H9 (cell line): ENCODE measurements around the gene RBL1. TPM values are rescaled to one million over a fixed set of nuclear protein-coding genes. Genes with fewer than 3 reads are reported as not detected.
"Not testable (repeated sequence)": the region's sequence is repeated elsewhere in the genome, so short reads cannot be mapped to it uniquely, and the experiment has no call there.

Source experiments
- DNase-seq: peaks from one replicate; pipeline ENCODE4 v3.0.0-alpha.2; 2017
- H2AFZ ChIP-seq: one replicate; pipeline ENCODE4 v1.6.1; 2013; ENCODE audit warnings: mild to moderate bottlenecking, low read length, control low read depth, moderate library complexity
- H2AK5ac ChIP-seq: 2 replicates; pipeline ENCODE4 v1.6.1; 2013; ENCODE audit warnings: low read length, control low read depth, mixed read lengths; ENCODE audit not compliant: insufficient read length
- H2BK120ac ChIP-seq: one replicate; pipeline ENCODE4 v1.6.1; 2013; ENCODE audit warnings: low read depth, mild to moderate bottlenecking, low read length, control low read depth, inconsistent platforms; ENCODE audit not compliant: poor library complexity, severe bottlenecking
- H2BK12ac ChIP-seq: 2 replicates; pipeline ENCODE4 v1.6.1; 2013; ENCODE audit warnings: low read length, control low read depth, mixed read lengths, low read depth; ENCODE audit not compliant: insufficient read length
- H2BK15ac ChIP-seq: 2 replicates; pipeline ENCODE4 v1.6.1; 2013; ENCODE audit warnings: low read depth, low read length, control low read depth
- H2BK20ac ChIP-seq: one replicate; pipeline ENCODE4 v1.6.1; 2013; ENCODE audit warnings: low read depth, mild to moderate bottlenecking, low read length, control low read depth, inconsistent platforms; ENCODE audit not compliant: poor library complexity, severe bottlenecking
- H2BK5ac ChIP-seq: 2 replicates; pipeline ENCODE4 v1.6.1; 2013; ENCODE audit warnings: low read length, control low read depth, mixed read lengths; ENCODE audit not compliant: insufficient read length
- H3K14ac ChIP-seq: 2 replicates; pipeline ENCODE4 v1.6.1; 2013; ENCODE audit warnings: low read length, control low read depth; ENCODE audit not compliant: insufficient read depth
- H3K18ac ChIP-seq: 2 replicates; pipeline ENCODE4 v1.6.1; 2013; ENCODE audit warnings: low read depth, mild to moderate bottlenecking, mixed read lengths, low read length, control low read depth; ENCODE audit not compliant: insufficient read length
- H3K23ac ChIP-seq: 2 replicates; pipeline ENCODE4 v1.6.1; 2013; ENCODE audit warnings: low read length, control low read depth, mixed read lengths, low read depth; ENCODE audit not compliant: insufficient read length
- H3K23me2 ChIP-seq: 2 replicates; pipeline ENCODE4 v1.6.1; 2013; ENCODE audit warnings: low read depth, mild to moderate bottlenecking, mixed read lengths, low read length, control low read depth; ENCODE audit not compliant: insufficient read length, poor library complexity, severe bottlenecking
- H3K27ac ChIP-seq: 2 replicates; pipeline ENCODE4 v1.5.1; 2013; ENCODE audit warnings: low read length, control low read depth, mixed read lengths, low read depth; ENCODE audit not compliant: insufficient read length
- H3K27me3 ChIP-seq: 2 replicates; pipeline ENCODE4 v1.6.1; 2013; ENCODE audit warnings: low read length, control low read depth, inconsistent platforms; ENCODE audit not compliant: insufficient read depth
- H3K4ac ChIP-seq: 2 replicates; pipeline ENCODE4 v1.6.1; 2013; ENCODE audit warnings: low read depth, mild to moderate bottlenecking, control low read depth, inconsistent platforms, low read length, moderate library complexity
- H3K4me1 ChIP-seq: 2 replicates; pipeline ENCODE4 v1.6.1; 2013; ENCODE audit warnings: low read length, control low read depth, inconsistent platforms; ENCODE audit not compliant: insufficient read depth
- H3K4me2 ChIP-seq: 2 replicates; pipeline ENCODE4 v1.6.1; 2013; ENCODE audit warnings: low read length, control low read depth, mixed read lengths; ENCODE audit not compliant: insufficient read length, insufficient read depth
- H3K56ac ChIP-seq: 2 replicates; pipeline ENCODE4 v1.6.1; 2013; ENCODE audit warnings: low read depth, mild to moderate bottlenecking, mixed read lengths, low read length, control low read depth; ENCODE audit not compliant: insufficient read length
- H3K79me1 ChIP-seq: 2 replicates; pipeline ENCODE4 v1.6.1; 2013; ENCODE audit warnings: low read depth, mild to moderate bottlenecking, moderate library complexity, low read length, control low read depth, inconsistent platforms; ENCODE audit not compliant: insufficient read depth, poor library complexity, severe bottlenecking
- H3K79me2 ChIP-seq: 2 replicates; pipeline ENCODE4 v1.6.1; 2013; ENCODE audit warnings: low read length, control low read depth, inconsistent platforms; ENCODE audit not compliant: insufficient read depth
- H3K9ac ChIP-seq: 2 replicates; pipeline ENCODE4 v1.6.1; 2013; ENCODE audit warnings: low read length, control low read depth, mixed read lengths; ENCODE audit not compliant: insufficient read length; ENCODE audit errors: extremely low read depth
- H3K9me3 ChIP-seq: one replicate; pipeline ENCODE4 v1.6.1; 2013; ENCODE audit warnings: low read depth, low read length, inconsistent platforms; ENCODE audit not compliant: control insufficient read depth
- H3T11ph ChIP-seq: one replicate; pipeline ENCODE4 v1.6.1; 2013; ENCODE audit warnings: mild to moderate bottlenecking, low read length, control low read depth, inconsistent platforms
- H4K20me1 ChIP-seq: one replicate; pipeline ENCODE4 v1.6.1; 2013; ENCODE audit not compliant: control insufficient read depth, insufficient read length, insufficient read depth
- H4K5ac ChIP-seq: 2 replicates; pipeline ENCODE4 v1.6.1; 2013; ENCODE audit warnings: low read depth, mild to moderate bottlenecking, mixed read lengths, low read length, control low read depth; ENCODE audit not compliant: insufficient read length
- H4K8ac ChIP-seq: replicated peaks from 2 replicates; pipeline ENCODE4 v1.6.1; 2013; ENCODE audit warnings: low read length, control low read depth, mixed read lengths, low read depth; ENCODE audit not compliant: insufficient read length
- H4K91ac ChIP-seq: 2 replicates; pipeline ENCODE4 v1.6.1; 2013; ENCODE audit warnings: low read depth, mild to moderate bottlenecking, moderate library complexity, mixed read lengths, low read length, control low read depth; ENCODE audit not compliant: insufficient read length
- H3K27ac Mint-ChIP-seq, 3 experiments: 2 replicates in 2 of 3; 3 replicates in 1 of 3; pipeline ENCODE4 v1.8.0; 2020 to 2021; ENCODE audit warnings: mixed read lengths in 3 of 3, mild to moderate bottlenecking in 1 of 3, moderate library complexity in 1 of 3
- H3K27me3 Mint-ChIP-seq: 2 replicates; pipeline ENCODE4 v1.8.0; 2021; ENCODE audit warnings: low read depth, mild to moderate bottlenecking, moderate library complexity, mixed read lengths
- H3K36me3 Mint-ChIP-seq, 3 experiments: 2 replicates in 2 of 3; 3 replicates in 1 of 3; pipeline ENCODE4 v1.8.0; 2020 to 2021; ENCODE audit warnings: low read depth in 3 of 3, mixed read lengths in 3 of 3; ENCODE audit not compliant: insufficient read depth in 1 of 3
- H3K4me1 Mint-ChIP-seq, 2 experiments: 2 replicates each; pipeline ENCODE4 v1.8.0; 2020; ENCODE audit warnings: mixed read lengths in 2 of 2
- H3K4me3 Mint-ChIP-seq, 2 experiments: 2 replicates in 1 of 2; 3 replicates in 1 of 2; pipeline ENCODE4 v1.8.0; 2020 to 2021; ENCODE audit warnings: mild to moderate bottlenecking in 2 of 2, mixed read lengths in 2 of 2, moderate library complexity in 1 of 2
- H3K9me3 Mint-ChIP-seq, 2 experiments: 2 replicates in 1 of 2; 3 replicates in 1 of 2; pipeline ENCODE4 v1.8.0; 2020; ENCODE audit warnings: mild to moderate bottlenecking in 2 of 2, mixed read lengths in 2 of 2, moderate library complexity in 1 of 2
- WGBS: extraction: QIAGEN DNeasy Blood & Tissue Kit; methylation state at CpG from one replicate; pipeline ENCODE4 v1.1.7; 2013; ENCODE audit warnings: missing lambda C conversion rate, low lambda C conversion rate, mixed read lengths; ENCODE audit not compliant: insufficient read length; ENCODE audit errors: extremely low coverage; 5-methylcytosine and 5-hydroxymethylcytosine counted together
- total RNA-seq: library from RNA; stranded (reverse); gene quantifications from 2 replicates; pipeline ENCODE4 v1.2.1, GENCODE V29; 2021

RBL1 gene
- total RNA-seq, 1 experiment from 2014 or later, result 14.1 TPM

GRCh38 chr20:37011858-37012257 lies 83.9 kb downstream of the RBL1 start:
- not testable (repeated sequence) for H3K4me1 Mint-ChIP-seq, H3K27me3 Mint-ChIP-seq, H3K27ac Mint-ChIP-seq, H3T11ph ChIP-seq, H3K4me3 Mint-ChIP-seq, H2BK120ac ChIP-seq, H2BK20ac ChIP-seq, H3K27me3 ChIP-seq, H3K14ac ChIP-seq, H3K27ac ChIP-seq, H3K18ac ChIP-seq, H3K9ac ChIP-seq, H3K4me1 ChIP-seq, H3K23ac ChIP-seq, H3K79me2 ChIP-seq, H3K79me1 ChIP-seq, H3K4ac ChIP-seq, H4K5ac ChIP-seq, H2AFZ ChIP-seq, H3K4me2 ChIP-seq, H2BK12ac ChIP-seq, H2BK5ac ChIP-seq, H2AK5ac ChIP-seq, H4K8ac ChIP-seq, DNase-seq, H2BK15ac ChIP-seq, H3K23me2 ChIP-seq, H4K20me1 ChIP-seq, H3K56ac ChIP-seq, H4K91ac ChIP-seq, H3K9me3 ChIP-seq
- Mint-ChIP-seq H3K36me3 (peaks cover 28 to 52% (median 44%) of the 10 kb centered on the region in 3 experiments), H3K9me3 (peaks cover 14% of the 10 kb centered on the region in 2 experiments; a peak in 4 of 5 replicates)
- no CpG with 5 or more reads among the region's 25 CpGs for WGBS
